Stimulated activated CD8-positive, alpha-beta memory T cell treated with anti-CD3 and anti-CD28 coated beads, Interleukin-4, amount 100 ng/mL, for 48 hours (primary cell): ENCODE results near the gene ATOH7.
"Not testable (repeated sequence)": the region's sequence is repeated elsewhere in the genome, so short reads cannot be mapped to it uniquely, and the experiment has no call there.

Source experiments
- DNase-seq: peaks from one replicate; pipeline ENCODE4 v3.0.0-alpha.2; 2020

Gene ATOH7

DNA sequence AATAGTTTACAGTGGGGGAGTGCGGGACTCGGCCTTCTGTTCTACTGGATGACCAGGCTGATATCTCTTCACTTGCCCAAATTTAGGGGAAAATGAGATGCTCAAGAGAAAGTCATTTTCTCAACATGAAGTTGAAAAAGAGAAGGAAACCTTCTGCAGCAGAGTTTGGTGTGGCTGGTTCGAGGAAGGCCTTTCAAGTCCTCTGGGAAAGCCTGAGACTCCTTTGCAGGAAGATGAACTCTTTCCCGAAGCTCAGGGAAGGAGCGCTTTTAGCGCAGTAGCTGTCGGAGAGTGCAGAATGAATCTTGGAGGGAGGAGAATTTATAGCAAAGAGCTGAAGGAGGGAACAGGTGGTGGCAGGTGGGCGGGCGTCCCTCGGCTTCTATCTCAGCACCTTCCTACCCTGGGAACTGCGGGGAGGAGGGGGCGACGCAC, at the start of gene ATOH7:
Gene ATOH7, minus strand, starts transcription at position 297 of the 435 bp plus-strand sequence. CDS start 436 bp downstream, outside the sequence.
- no peak for DNase-seq

DNA sequence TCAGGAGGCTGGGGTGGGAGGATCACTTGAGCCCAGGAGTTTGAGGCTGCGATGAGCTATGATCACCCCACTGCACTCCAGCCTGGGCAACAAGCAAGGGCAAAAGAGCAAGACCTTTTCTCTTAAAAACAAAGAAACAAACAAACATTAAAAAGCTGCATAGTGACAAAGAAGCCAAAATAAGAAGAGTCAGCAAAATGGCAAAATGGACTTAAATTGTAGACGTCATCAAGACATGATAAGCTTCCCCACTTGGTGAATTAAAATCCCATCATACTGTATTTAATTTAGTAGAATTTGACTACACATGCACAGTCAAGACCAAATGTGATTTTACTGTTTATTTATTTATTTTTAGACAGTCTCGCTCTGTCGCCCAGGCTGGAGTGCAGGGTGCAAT, 48.8 kb upstream of the ATOH7 start:
- DNase-seq, result no peak

DNA sequence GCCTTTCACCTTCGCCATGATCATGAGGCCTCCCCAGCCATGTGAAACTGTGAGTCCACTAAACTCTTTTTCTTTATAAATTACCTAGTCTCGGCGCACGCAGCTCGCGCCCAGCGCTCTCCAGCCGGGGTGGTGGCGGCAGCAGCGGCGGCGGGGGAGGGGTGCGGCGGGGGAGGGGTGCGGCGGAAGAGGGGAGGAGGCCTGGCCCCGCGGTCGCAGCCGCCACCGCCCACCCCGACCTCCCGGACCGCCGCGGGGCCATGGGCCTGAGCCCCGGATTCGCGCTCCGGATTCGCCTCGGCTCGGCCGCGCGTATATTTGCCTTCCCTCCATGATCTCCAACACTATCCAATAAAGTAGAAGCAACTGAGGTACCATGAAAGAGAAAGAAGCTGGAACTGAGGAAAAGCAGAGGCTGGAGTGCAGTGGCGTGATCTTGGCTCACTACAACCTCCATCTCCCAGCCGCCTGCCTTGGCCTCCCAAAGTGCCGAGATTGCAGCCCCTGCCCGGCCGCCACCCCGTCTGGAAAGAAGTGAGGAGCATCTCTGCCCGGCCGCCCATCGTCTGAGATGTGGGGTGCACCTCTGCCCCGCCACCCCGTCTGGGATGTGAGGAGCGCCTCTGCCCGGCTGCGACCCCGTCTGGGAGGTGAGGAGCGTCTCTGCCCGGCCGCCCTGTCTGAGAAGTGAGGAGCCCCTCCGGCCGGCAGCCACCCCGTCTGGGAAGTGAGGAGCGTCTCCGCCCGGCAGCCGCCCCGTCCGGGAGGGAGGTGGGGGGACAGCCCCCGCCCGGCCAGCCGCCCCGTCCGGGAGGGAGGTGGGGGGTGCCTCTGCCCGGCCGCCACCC, 47.2 kb upstream of the ATOH7 start:
- not testable (repeated sequence) for DNase-seq

DNA sequence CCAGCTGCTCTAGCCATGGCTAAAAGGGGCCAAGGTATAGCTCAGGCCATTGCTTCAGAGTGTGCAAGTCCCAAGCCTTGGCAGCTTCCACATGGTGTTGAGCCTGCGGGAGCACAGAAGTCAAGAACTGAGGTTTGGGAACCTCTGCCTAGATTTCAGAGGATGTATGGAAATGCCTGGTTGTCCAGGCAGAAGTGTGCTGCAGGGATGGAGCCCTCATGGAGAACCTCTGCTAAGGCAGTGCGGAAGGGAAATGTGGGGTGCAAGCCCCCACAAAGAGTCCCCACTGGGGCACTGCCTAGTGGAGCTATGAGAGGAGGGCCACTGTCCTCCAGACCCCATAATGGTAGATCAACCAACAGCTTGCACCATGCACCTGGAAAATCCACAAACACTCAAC, 45.9 kb upstream of the ATOH7 start:
- not testable (repeated sequence) for DNase-seq

DNA sequence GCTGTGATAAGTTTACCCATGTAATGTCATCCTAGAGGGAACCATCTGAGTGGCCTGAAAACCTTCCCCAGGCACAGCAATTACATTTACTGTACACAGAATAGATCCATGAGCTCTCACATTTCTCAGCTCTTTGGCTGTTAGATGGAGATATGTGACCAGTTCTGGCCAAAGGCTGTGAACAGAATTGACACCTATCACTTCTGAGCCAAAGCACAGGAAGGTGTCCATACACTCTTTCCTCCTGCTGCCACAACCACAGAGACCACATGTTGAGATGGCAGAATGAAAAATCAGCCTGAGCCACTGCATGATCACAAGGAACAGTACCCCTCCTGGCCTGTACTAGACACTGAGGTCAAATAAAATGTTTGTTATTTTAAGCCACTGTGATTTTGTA, 44.3 kb upstream of the ATOH7 start:
- DNase-seq, result no peak

DNA sequence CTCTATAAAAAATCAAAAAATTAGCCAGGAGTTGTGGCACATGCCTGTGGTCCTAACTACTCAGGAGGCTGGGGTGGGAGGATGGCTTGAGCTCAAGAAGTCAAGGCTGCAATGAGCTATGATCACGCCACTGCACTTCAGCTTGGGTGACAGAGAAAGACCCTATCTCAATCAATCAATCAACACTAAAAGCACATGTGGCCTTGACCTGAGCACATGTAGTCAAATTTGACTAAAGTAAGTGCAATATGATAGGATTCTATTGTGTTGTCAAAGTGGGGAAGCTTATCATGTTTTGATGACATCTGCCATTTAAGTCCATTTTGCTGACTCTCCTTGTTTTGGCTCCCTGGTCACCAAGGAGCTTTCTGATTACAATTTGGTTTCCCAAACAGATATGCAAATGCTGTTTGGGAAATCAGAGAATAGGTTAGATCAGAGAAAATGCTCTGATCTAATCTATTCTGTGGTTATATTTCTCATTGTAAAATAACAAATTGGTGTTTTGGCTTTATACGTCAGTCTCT, 43.8 kb upstream of the ATOH7 start:
- no peak for DNase-seq

DNA sequence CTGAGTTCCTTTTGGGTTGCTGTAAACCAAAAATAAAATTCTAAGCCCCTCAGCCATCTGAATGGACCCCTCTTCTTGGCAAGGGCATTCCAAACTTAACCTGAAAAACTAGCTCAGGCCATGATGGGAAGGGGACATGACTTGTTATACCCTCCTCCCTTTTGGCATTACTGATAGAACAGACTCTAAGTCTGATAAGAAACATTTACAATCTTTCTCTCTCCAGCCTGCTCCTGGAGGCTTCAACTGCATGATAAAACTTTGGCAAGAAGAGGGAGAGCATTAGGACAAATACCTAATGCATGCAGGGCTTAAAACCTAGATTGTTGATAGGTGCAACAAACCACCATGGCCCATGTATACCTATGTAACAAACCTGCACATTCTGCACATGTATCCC, 40.9 kb upstream of the ATOH7 start:
- no peak for DNase-seq

DNA sequence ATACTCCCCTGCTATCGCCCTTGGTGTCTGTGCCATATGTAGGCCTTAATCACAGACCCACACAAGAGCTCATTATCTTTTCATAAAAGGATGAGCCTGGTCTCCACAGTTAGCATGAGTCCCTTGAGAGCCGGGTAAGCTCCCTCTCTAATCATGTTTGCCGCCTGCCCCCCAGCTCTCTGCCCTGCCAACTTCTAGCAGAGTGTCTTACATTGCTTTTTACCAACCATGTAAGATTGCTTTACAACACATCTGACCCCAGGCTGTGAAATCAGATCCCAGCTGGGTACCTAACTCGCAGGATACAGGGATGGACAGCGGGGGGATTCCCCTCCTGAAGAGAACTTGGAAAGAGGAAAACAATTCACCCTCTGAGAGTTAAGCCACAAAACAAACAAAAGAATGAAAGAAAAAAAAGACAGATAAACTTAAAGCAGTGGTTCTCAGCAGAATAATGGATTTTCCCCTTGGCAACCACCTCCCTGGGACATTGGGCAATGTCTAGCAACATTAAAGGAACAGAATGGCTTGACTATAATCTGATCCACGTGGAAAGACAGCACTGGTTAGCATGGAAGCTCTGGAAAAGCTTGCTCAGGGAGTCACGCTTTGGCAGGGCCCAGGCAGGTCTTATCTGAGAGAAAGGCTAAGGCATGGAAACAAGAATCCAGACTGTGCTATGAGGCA, 39.4 kb upstream of the ATOH7 start:
- no peak for DNase-seq

DNA sequence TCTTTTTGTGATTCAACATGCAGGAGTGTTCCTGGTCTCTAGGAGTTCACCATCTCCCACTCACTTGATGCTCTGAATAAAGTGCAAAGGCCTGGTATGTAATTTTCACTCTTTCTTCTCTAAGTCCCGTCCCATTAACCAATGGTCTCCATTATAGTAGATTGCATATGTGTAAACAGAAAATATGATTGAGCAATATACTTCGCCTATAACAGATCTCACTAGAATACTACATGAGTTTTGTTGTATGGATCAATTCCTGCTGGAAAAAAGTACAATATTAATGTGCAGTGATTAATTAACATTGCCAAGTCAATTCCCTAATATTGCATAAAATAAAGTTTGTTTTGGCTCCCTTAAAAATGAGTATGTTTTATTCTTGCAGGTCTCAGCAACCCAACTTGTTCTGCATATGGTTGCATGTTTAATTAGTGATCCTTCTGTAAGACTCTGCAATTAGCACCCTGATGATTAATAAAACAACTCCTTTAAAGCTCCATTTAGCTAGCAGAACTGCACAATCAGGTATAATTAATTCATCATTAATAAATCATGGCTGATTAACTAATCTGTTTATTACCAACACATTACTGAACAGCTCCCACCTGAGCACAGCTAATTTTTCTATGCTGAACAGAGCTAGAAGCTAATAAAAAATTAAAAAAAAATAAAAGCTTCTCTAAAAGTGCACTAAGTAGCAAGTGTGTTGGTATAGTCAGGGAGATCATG, 37.8 kb upstream of the ATOH7 start:
- no peak for DNase-seq

DNA sequence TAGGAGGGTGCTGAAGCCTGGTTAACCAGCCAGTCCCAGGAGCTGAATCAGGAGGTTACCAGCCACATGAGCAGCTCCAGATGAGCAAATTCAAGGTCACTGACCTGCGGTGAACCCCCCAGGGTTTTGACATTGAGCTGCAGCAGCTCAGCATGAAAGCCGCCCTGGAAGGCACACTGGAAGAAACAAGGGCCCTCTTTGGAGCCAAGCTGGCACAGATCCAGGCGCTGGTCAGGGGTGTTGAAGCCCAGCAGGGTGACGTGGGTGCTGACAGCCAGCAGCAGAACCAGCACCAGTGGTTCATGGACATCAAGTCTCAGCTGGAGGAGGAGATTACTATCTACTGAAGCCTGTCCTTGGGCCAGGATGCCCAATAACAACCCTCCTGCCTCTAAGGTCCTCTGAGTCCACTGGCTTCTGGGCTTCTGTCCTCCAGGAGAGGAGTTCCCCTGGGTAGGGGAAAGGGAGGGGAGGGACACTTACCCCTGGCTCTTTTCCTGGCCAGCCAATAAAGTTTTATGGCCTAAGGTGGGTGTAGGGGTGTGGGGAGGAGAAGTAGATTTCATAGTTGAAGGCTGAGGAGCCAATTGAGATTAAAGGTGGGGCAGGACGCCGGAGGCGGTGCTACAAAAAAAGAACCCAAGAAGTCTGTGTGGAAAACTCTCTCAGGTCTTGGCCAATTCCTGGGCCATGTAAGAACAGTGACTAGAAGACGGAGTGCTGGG, 29.4 kb upstream of the ATOH7 start:
- DNase-seq, result no peak

DNA sequence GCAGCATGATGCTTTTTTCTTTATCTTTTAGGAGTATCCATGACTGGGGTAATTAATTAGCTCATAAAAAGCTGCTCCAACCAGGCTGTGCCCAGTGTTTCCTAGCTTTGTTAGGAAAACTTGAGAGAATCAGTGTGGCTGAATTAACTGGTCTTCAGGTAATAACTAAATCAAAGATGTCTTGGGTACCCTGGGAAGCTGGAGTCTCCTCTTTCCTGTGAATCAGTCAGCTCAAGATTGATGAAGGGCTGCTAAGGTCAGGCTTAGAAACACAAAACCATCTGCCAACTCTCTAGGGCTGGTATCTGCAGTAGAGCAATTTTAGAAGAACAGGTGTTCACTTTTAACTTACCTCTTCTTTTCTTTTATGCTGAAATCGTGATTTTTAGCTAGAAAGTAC, 21.4 kb upstream of the ATOH7 start:
- no peak for DNase-seq

DNA sequence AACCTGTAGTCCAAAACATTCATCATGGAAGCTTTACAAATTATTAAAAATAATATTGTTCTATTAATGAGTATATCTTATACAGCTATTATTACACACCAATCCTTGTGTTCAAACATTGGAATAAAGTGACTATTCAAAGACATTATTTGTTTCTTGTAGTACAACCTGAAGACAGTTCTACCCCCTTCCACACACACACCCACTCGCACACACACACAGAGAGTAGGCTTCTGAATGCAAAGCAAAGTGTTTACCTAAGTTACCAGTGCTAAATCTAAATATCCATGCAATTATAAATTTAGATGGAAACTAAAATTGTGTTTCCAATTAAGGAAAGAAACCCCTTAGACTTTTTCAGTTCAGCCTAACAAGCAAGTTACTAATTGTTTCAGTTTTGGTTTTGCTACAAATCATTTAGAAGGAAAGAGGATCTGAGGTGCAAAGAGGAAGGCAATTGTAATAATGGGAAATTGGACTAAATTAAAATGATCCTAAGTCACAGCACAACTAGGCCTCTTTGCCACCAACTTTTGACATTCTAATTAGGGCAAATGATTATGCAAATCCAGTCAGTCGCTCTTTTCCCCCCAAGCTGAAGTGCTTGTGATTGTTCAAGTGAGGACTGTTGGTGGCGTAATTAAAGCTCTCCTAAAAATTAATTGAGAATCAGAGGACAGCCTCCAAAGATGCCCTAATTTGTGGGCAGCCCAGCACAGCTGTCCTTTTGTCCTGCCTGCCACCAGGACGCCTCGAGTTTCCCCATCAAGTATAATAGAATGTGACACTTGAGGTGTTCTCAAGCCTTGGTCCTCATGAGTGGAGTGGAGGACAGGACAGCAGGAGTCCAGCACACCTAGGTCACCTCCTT, 19.9 kb upstream of the ATOH7 start:
- DNase-seq, result no peak

DNA sequence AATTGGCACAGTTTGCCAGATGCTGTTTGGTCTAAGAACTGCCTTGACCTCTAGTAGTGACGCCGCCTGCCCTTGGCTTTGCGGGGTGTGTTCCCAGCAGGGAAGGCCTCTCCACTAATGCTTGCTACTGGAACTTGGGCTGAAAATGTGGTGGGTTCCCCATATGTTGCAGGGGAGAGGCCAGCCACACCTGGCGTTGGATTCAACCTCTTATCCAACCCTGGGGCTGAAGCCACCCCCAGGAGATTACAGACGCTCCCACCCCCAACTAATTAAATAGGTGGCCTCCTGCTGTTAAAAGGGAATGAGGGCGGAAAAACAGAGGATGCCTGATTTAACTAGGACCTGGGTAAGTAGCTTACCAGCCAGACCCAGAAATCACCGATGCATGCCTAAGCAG, 19.2 kb upstream of the ATOH7 start:
- DNase-seq, result no peak

DNA sequence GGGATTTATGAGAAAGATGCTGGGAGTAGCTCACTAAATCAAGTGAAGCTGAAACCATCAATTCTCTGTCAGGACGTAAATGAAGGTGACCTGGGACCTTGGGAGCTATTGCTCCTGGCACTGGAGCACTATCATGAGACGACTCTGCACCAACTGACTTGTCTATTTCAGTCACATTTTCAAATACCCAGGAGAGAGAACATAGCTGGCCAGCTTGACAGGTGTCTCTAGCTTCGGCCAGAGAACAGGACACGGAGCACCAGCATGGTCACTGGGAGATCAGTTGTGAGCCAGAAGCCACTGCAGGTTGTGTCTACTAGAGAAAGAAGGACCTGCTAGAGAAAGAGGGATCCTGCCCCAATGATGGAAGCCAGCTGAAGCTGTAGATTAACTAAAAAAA, 17.4 kb upstream of the ATOH7 start:
- no peak for DNase-seq

DNA sequence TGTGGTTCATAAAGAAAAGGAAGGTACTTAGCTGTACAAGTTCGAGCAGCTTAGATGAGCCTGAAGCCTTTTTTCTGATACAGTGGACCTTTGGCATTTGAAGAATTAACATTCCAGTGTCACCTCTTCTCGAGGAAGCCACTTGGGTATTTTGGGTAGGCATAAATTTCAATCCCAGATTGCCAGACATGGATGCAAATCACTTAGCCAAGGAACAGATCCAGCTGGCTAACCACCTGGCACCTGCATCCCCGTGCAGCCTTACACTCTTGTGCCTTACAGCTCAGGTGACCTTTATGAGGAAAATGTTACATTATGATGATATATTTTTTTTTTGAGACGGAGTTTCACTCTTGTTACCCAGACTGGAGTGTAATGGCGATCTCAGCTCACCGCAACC, 16.0 kb upstream of the ATOH7 start:
- no peak for DNase-seq

DNA sequence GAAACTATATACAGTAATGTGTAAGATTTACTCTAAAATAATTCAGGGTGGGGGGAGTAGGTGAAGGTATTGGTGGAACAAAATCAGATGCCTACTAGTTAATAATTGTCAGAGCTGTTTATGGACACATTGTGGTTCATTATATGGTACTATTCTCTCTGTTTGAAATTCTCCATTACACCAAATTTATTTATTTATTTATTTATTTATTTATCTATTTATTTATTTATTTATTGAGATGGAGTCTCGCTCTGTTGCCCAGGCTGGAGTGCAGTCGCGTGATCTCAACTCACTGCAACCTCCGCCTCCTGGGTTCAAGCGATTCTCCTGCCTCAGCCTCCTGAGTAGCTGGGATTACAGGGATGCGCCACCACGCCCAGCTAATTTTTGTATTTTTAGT, 14.5 kb upstream of the ATOH7 start:
- DNase-seq, result not testable (repeated sequence)

DNA sequence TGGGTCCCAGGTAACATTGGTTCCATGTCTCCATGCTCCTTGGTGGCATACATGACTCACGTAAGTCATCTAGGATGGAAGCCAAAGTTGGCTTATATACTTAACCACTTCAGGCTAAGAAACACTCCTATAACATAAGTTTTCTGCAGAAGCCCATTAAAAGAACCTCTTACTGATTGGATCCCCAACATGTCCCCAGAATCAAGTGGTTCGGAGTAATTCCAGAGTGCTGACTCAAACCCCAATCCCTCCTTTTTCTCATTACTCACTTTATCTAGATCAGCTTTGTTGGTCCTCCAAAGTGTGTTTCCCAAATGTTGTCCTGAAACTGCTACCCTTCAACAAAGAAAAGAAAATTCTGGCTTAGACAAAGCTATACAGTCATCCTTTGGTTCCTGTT, 10.1 kb upstream of the ATOH7 start:
- no peak for DNase-seq

DNA sequence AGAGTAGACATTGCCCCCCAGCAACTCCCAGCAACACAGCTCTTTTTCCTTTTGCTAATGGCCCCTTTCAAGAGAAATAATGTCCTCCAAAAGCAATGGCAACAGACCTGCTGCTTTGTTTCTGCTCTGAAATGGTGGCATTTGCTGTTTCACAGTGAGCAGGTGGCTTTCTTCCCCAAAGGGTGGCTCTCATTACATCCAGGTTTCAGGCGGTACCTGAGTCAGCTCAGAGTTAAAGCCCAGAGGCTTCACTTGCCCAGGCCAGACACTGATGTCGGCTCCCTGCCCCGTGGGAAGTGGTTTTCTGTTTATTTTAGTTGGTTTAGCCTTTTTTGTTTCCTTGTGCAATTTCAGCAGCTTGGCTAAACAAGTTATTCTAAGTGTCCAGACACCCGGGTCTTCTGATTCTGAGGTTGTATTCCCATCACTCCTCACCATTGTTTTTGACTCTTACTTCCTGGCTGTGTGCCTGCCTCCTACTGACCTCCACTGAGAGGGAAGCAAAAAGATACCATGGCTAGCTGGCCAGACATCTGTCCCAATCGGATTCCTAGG, 7.8 kb upstream of the ATOH7 start:
- DNase-seq, result no peak

DNA sequence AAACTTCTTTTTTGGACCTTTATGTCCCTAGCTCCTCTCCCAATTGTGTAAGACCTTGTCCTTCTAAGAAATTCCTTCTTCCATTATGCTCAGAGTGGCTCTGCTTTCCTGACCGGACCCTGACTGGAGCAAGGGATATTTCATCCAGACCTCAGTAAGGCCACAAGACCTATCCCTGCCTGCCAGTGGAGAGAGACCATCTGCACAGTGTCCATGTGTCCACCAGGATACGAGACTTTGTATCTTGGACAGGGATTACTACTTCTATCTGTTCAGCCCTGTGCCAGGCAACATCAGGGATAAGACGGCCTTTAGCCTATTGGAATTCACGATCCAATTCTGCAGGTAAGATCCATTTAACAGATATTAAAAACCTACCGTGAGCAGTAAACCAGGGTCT, 7.2 kb upstream of the ATOH7 start:
- no peak for DNase-seq

DNA sequence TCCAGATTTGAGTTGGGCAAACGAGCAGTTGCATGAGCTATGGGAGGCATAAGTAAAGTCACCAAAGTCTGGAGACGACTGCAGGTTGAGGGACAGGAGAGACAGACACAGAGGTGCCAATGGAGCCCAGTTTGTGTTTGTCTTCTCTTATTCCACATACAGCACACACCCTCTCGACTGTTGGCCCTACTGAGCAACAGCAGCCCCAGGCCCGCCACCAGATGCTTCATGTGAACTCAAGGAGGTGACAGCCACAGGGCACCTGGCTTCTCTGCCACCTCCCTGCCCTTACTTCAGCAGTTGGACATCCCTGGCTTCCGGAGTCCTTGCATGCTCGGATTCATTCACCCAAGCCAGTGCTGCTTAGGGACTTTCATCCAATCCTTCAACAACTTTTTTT, 6.5 kb upstream of the ATOH7 start:
- DNase-seq, result no peak

DNA sequence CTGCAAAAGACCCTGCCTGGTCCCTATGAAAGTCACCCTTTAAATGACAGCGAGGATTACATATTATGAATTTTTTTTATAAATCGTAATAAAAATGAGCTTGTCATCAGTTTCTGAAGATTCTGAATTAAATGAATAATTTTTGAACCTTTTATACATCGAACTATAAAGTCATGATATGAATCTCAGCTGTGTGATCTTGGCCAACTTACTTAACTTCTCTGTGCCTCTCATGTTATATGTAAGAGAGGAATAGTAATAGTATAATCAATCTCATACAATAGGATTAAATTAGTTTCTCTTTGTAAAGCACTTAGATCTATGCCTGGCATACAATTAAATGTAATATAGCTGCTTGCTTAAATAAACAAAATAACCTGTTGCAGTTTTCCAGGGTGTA, 5.3 kb upstream of the ATOH7 start:
- no peak for DNase-seq
